ENCODE results near the gene CDKAL1.
"Not testable (repeated sequence)": the region's sequence is repeated elsewhere in the genome, so short reads cannot be mapped to it uniquely, and the experiment has no call there.

The CDKAL1 gene

DNA sequence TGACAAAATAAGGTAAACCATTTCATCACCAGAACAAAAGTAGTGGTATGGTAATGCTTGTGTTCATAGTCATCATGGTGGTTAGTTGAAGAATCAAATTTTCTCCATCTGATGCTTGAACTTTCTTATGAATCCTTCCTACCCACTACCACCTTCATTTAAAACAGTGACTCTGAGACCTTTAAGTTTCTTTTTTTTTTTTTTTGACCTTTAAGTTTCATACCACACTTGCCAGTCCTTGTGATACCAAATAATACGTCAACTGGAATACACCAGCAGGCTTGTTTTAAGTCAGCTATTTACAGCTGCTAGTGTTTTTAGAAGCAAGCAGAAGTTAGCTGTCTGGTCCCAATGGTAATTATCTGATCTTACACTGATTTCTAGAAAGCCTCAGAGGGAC lies 645.9 kb downstream of the CDKAL1 start:
- H3K36me3 Mint-ChIP-seq = peaks cover 4 to 18% of the 10 kb centered on the region in 2 donors
- peak; percentile 95 to 98 for ATAC-seq (replicated peaks)
- peak; percentile 8 for DNase-seq
- peaks cover 2 to 6% of the 10 kb centered on the region in 2 donors for H3K4me1 Mint-ChIP-seq
- peak overlapping the region in 1 of 2 donors; percentile 2 for H3K4me3 Mint-ChIP-seq
- H3K27me3 Mint-ChIP-seq = no peaks in the 10 kb centered on the region
- peaks cover 0 to 1% of the 10 kb centered on the region in 2 donors for H3K9me3 Mint-ChIP-seq
- H3K27ac Mint-ChIP-seq = peak overlapping the region; percentile 86

DNA sequence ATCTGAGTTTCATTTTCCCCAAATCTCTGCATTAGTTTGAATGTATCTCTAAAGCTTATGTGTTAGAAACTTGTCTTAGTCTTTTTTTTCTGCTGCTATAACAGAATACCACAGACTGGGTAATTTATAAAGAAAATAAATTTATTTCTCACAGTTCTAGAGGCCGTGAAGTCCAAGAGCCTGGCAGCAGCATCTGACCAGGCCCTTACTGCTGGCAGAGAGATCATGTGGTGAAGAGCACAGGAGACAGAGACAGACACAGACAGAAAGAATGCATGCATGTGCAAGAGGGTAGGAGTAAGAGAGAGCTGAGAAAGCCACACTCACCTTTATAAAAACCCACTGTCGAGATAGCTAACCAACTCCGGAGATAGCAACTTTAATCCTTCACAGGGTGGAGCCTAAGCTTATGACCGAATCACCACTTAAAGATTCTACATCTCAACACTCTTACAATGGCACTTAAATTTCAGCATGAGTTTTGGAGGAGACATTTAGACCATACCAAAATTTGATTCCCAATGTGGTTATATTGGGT lies 646.6 kb downstream of the CDKAL1 start:
- no peak overlapping the region for H3K4me3 Mint-ChIP-seq
- H3K36me3 Mint-ChIP-seq = peaks cover 4 to 18% of the 10 kb centered on the region in 2 donors

DNA sequence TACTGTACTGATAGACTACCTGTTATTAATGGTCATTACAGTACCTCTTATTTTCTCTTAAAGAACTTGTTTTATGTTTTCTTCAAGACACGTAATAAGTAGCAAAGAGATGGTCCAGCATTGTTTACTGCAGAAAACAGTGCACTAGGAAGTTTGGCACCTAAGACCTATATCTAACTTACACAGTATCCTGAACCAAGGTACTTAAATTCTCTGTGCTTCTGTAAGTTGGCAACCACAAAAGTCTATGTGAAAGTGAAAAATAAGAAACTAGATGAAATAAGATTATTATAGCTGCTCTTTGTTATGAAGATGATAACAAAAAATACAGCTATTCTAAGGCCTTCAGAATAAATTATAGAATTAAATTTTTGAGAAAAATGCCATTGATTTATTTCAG lies 647.6 kb downstream of the CDKAL1 start:
- Mint-ChIP-seq H3K36me3 (peaks cover 4 to 18% of the 10 kb centered on the region in 2 donors), H3K4me1 (peaks cover 3 to 6% of the 10 kb centered on the region in 2 donors), H3K4me3 (no peak overlapping the region), H3K27me3 (no peaks in the 10 kb centered on the region), H3K9me3 (peaks cover 0 to 1% of the 10 kb centered on the region in 2 donors), H3K27ac (no peak overlapping the region)
- DNase-seq (no peak), ATAC-seq (replicated peaks) (no peak)

More for the DNA sequence above, 646.6 kb downstream of the CDKAL1 start:
- H3K27me3 Mint-ChIP-seq = no peaks in the 10 kb centered on the region
- DNase-seq (no peak), ATAC-seq (replicated peaks) (peak in 1 of 2 donors; percentile 10)
- H3K27ac Mint-ChIP-seq = peak overlapping the region; percentile 81
- H3K4me1 Mint-ChIP-seq = peaks cover 2 to 6% of the 10 kb centered on the region in 2 donors
- H3K9me3 Mint-ChIP-seq = peaks cover 0 to 1% of the 10 kb centered on the region in 2 donors

DNA sequence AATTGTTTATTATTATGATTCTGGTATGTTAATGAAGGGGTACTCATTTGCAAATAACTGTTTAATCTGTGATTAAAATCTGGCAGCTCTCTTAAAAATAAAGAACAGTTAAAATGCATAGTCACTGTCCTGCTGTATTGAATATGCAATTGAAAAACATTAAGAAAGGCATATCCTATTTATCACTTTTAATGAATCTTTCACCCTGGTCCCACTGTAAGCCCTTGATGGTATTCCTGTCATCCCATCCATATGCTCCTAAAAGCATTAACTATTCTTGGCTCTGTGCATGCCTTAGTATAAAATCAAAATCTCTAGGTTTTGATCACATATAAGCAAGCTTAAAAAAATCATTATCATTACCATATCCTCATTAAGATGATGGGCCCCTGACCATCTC lies 648.3 kb downstream of the CDKAL1 start:
- Mint-ChIP-seq H3K27ac (no peak overlapping the region), H3K27me3 (no peaks in the 10 kb centered on the region), H3K4me3 (no peak overlapping the region), H3K4me1 (peaks cover 6 to 10% of the 10 kb centered on the region in 2 donors), H3K36me3 (peaks cover 4 to 18% of the 10 kb centered on the region in 2 donors), H3K9me3 (peaks cover 0 to 1% of the 10 kb centered on the region in 2 donors)
- ATAC-seq (replicated peaks) (no peak), DNase-seq (no peak)

DNA sequence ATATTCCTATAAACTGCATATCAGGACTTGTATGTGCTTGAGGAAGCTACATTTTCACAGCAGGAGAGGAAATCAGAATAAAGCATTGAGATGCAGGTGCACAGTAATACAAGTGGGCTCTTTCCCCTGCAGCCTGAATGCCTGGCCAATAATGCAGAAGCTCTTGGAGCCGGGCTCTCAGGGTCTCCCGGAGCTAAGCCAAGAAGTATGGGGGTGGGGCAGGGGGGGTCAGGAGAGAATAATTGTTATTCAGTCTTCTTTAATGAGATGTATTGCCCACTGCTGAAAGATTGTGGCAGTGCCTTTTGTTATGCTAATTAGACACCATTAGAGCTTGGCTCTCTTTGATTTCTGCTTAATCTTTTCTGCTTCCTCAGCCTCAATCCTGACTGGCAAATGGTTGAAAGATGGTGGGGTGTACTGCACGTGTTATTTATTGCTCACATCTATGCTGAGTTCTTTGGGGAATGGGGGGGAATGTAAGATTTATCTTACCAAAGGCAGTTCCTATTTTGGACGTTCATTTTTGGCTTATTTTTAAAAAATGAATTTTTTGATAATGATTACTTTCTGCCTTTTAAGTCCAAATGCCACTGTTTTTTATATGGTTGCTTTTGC lies 651.7 kb downstream of the CDKAL1 start:
- peaks cover 19 to 31% of the 10 kb centered on the region in 2 donors for H3K4me1 Mint-ChIP-seq
- H3K4me3 Mint-ChIP-seq = no peak overlapping the region
- DNase-seq = no peak
- H3K9me3 Mint-ChIP-seq = no peaks in the 10 kb centered on the region
- no peaks in the 10 kb centered on the region for H3K27me3 Mint-ChIP-seq
- H3K27ac Mint-ChIP-seq = no peak overlapping the region
- H3K36me3 Mint-ChIP-seq = peaks cover 3 to 17% of the 10 kb centered on the region in 2 donors
- ATAC-seq (replicated peaks) = no peak

DNA sequence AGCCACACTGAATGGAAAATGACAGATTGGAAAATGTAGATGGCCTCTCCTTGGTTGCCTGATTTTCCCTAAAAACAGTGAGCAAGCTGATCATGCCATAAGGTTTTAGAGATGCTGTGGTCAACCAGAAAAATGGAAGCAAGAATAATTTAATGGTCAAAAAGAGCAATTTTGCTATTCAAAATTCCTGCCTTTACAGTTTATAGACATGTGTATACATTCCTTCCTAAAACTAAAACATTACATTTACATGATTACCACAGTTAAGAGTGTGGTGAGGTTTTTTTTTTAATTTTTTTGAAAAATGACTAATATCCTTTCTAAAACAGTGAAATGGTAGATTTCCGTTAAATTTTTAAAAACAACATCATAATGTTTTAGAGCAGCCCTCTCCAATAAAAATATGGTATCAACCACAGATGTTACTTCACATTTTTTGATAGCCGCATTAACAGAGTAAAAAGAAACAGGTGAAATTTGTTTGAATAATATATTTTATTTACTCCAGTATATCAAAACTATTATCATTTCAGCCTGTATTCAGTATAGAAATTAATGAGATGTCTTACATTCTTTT lies 652.3 kb downstream of the CDKAL1 start:
- Mint-ChIP-seq H3K27ac (no peak overlapping the region), H3K4me3 (no peak overlapping the region)

DNA sequence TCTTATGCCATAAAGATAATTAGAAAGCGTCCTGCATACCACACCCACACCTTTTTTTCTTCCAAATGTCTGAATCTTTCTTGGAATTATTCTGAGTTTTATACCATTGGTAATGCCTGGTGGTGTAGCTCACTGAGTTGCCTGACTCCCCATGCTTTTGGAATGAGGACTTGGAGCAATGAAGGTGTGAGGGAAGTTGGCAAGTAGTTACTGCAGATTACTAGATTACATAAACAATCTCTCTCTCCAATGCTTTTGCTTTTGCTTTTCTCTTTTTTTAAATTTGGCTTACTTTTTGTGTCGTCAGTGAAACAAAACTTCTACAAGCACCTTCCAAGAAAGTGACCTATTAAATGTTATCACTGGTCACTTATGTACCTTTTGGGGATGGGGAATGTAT lies 653.2 kb downstream of the CDKAL1 start:
- Mint-ChIP-seq H3K27me3 (no peaks in the 10 kb centered on the region), H3K36me3 (peaks cover 1 to 11% of the 10 kb centered on the region in 2 donors), H3K4me1 (peaks cover 25 to 38% of the 10 kb centered on the region in 2 donors), H3K4me3 (no peak overlapping the region), H3K27ac (no peak overlapping the region), H3K9me3 (no peaks in the 10 kb centered on the region)
- ATAC-seq (replicated peaks) = no peak
- no peak for DNase-seq

More for the DNA sequence above, 652.3 kb downstream of the CDKAL1 start:
- Mint-ChIP-seq H3K27me3 (no peaks in the 10 kb centered on the region), H3K4me1 (peaks cover 24 to 37% of the 10 kb centered on the region in 2 donors), H3K9me3 (no peaks in the 10 kb centered on the region), H3K36me3 (peaks cover 1 to 14% of the 10 kb centered on the region in 2 donors)
- ATAC-seq (replicated peaks) (no peak), DNase-seq (no peak)

DNA sequence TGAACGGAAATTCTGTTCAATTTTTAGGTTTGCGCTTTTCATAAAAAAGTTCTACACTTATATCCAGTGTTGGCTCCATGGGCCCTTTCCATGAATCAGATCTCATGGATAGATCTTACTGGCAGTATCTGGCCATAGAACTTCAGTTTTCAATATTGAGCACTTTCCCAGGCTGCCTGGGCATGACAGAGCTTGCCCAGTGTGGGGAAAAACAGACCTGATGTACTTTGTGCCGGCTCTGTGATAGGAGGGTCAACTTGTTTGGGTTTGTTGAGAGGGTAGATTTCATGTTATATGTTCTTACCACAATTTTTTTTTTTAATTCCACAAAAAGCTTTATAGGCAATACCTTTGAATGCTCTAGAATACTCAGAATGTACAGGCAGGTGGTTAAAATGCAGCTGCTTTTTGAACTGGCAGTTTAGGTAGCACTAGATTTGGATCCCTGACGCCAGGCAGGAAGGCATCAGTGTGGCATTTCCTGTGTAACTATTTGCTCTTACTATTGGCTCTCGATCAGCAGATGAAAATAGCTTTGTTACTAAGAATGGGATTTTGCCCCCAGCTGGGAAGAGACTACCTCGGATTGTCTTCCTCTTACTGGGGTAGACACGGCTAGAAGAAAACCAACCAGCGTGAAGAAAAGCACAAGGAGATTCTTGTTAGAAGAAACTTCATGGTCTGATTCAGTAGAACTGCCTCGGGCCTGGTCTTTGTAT lies 654.4 kb downstream of the CDKAL1 start:
- ATAC-seq (replicated peaks) = peak; percentile 79 to 89
- Mint-ChIP-seq H3K36me3 (peaks cover 9 to 16% of the 10 kb centered on the region in 2 donors), H3K27me3 (no peaks in the 10 kb centered on the region), H3K9me3 (peaks cover 0 to 4% of the 10 kb centered on the region in 2 donors), H3K4me3 (peak overlapping the region; percentile 56 to 63), H3K4me1 (peaks cover 25 to 38% of the 10 kb centered on the region in 2 donors), H3K27ac (peak overlapping the region; percentile 80)
- no peak for DNase-seq

DNA sequence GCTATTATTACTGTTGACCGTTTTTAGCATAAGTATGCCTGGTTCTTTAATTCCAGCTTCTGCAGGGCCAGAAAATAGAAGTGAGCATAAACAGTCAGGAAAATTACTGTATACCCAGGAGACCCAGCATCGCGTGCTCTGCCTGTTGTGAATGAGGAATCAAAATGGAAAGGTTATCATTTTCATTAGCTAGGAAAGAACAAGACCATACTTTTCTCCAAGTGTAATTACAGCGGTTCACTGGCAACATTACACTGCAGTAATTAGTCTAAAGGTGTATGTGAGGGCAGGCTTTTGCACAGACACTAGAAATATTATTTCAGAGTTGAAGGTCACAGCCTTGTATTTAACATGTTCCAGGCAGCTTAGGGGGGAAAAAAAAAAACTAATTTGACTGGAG lies 655.5 kb downstream of the CDKAL1 start:
- H3K27ac Mint-ChIP-seq = peak overlapping the region; percentile 7

DNA sequence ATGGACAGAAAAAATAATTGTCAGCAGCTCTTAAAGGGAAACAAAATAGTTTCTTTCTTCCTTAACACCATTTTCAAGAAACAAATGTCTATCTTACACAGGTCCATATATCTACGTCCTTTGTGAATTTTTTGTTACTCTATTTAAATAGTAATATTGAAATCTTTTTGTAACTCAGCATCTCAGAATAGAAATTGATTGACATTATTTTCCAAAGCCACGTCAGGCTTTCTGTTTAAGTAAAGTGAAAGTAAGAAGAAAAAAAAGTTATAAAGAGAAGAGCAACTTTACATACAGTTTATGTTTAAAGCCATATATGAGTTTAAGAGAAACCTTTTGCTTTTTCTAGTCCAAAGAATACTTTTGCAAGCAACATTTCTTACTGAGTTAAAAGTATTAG lies 656.4 kb downstream of the CDKAL1 start:
- peaks cover 0 to 4% of the 10 kb centered on the region in 2 donors for H3K9me3 Mint-ChIP-seq
- H3K36me3 Mint-ChIP-seq = peaks cover 17 to 18% of the 10 kb centered on the region in 2 donors
- H3K27me3 Mint-ChIP-seq = no peaks in the 10 kb centered on the region
- DNase-seq (no peak), ATAC-seq (replicated peaks) (no peak)
- peak overlapping the region; percentile 37 for H3K27ac Mint-ChIP-seq
- H3K4me1 Mint-ChIP-seq = peaks cover 29 to 46% of the 10 kb centered on the region in 2 donors
- peak overlapping the region in 1 of 2 donors; percentile 32 for H3K4me3 Mint-ChIP-seq

More for the DNA sequence above, 655.5 kb downstream of the CDKAL1 start:
- H3K27me3 Mint-ChIP-seq = no peaks in the 10 kb centered on the region
- H3K36me3 Mint-ChIP-seq = peaks cover 17 to 18% of the 10 kb centered on the region in 2 donors
- peaks cover 29 to 43% of the 10 kb centered on the region in 2 donors for H3K4me1 Mint-ChIP-seq
- DNase-seq (no peak), ATAC-seq (replicated peaks) (no peak)
- H3K9me3 Mint-ChIP-seq = peaks cover 0 to 4% of the 10 kb centered on the region in 2 donors
- H3K4me3 Mint-ChIP-seq = peak overlapping the region in 1 of 2 donors; percentile 33

DNA sequence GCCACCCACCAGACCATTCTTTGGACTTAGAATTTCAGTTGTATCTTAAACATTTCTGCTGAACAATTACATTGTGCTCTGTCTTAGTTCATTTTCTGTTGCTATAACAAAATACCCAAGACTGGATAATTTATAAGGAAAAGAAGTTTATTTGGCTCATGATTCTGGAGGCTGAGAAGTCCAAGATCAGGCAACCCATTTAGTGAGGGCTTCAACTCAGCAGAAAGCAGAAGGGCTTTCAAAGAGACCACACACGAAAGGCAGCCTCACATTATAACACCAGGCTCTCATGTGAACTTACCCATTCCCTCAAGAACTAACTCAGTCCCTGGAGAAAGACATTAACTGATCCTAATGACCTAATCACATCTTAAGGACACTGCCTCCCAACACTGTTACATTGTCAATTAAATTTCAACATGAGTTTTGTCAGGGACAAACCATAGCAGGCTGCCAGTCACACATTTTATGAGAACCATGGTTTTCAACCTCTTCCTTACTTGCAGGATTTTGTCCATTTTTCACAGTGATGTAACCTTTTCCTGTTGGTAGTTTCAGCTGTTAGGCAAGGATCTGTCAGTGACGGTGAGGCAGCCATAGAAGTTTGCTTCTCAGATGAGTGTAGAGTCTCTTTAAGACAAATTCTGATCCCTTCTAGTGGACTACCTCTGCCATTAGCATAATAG lies 659.7 kb downstream of the CDKAL1 start:
- Mint-ChIP-seq H3K9me3 (peaks cover 0 to 4% of the 10 kb centered on the region in 2 donors), H3K27me3 (no peaks in the 10 kb centered on the region), H3K4me1 (peaks cover 32 to 61% of the 10 kb centered on the region in 2 donors), H3K36me3 (peaks cover 22% of the 10 kb centered on the region in 2 donors), H3K27ac (no peak overlapping the region), H3K4me3 (no peak overlapping the region)
- ATAC-seq (replicated peaks) (no peak), DNase-seq (no peak)

DNA sequence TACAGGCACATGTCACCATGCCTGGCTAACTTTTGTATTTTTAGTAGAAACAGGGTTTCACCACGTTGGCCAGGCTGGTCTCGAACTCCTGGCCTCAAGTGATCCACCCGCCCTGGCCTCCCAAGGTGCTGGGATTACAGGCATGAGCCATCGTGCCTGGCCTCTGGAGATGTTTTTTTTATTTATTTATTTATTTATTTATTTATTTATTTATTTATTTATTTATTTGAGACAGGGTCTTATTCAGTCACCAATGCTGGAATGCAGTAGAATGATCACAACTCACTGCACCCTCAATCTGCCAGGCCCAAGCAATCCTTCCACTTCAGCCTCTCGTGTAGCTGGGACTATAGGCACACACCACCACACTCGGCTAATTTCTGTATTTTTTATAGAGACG lies 661.0 kb downstream of the CDKAL1 start:
- not testable (repeated sequence) for H3K27me3 Mint-ChIP-seq; H3K9me3 Mint-ChIP-seq; DNase-seq; ATAC-seq (replicated peaks); H3K27ac Mint-ChIP-seq
- Mint-ChIP-seq H3K36me3 (peaks cover 24 to 34% of the 10 kb centered on the region in 2 donors), H3K4me1 (peaks cover 38 to 62% of the 10 kb centered on the region in 2 donors), H3K4me3 (peak overlapping the region in 1 of 2 donors; percentile 23)

DNA sequence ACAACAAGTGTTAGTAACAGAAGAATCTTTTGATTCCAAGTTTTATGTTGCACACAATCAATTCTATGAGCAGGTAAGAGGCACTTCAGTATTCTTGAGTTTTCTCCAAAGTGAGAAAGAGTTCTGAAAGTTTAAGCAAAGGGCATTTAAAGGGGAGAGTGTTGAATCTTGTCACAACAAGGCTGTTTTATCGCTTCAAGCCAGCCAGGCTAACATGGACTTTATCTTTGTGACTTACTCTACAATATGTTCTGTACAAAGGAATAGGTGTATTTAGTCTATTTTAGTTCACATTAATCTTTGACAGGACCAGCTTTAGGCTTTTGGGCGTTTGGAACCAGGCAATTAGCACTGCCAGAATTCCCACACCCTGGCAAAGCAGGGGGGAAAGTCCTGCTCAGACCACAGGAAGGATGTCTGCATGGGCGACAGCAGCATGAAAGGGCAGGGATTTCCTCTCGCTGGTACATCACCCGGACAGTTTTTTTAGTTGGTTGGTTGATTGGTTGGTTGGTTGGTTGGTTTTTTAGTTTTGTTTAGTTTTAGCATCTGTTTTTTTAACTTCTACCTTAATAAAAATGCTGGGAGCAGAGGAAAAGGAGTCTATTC lies 663.9 kb downstream of the CDKAL1 start:
- DNase-seq (peak; percentile 12), ATAC-seq (replicated peaks) (peak; percentile 78 to 86)
- peaks cover 28 to 45% of the 10 kb centered on the region in 2 donors for H3K36me3 Mint-ChIP-seq
- peak overlapping the region; percentile 59 for H3K27ac Mint-ChIP-seq
- H3K4me3 Mint-ChIP-seq = peak overlapping the region; percentile 40 to 59
- H3K27me3 Mint-ChIP-seq = no peaks in the 10 kb centered on the region
- H3K4me1 Mint-ChIP-seq = peaks cover 36 to 53% of the 10 kb centered on the region in 2 donors
- H3K9me3 Mint-ChIP-seq = peaks cover 0 to 4% of the 10 kb centered on the region in 2 donors

Data from stimulated activated naive B cell treated with anti-CD40 and anti-IgM and Interleukin-4, amounts not matched to agents 10 μg/mL and 1 μg/mL and 100 μg/mL, for 72 hours (primary cell).